NCI-H1436 treated with DMSO at 0.1 percent for 48 hours (cell line): Measurements from ENCODE around the gene HIGD1A.

Experiments
- DNase-seq: peaks from one replicate; lab custom pipeline; 2025; lab: John Stamatoyannopoulos, UW

The HIGD1A gene

GRCh38 chr3:42804106-42804830, at the start of gene HIGD1A:
Gene HIGD1A, minus strand, starts transcription at chr3:42804490. Its CDS starts 10,237 bp downstream, at chr3:42794253.
- DNase-seq = peak; percentile 26

- no peak for DNase-seq
These were observed 49.5 kb upstream of the HIGD1A start for GRCh38 chr3:42853739-42854302.

GRCh38 chr3:42853056-42853455, 48.8 kb upstream of the HIGD1A start:
- no peak for DNase-seq

GRCh38 chr3:42852441-42852840, 48.2 kb upstream of the HIGD1A start:
- no peak for DNase-seq

GRCh38 chr3:42851228-42851834, 47.0 kb upstream of the HIGD1A start:
- no peak for DNase-seq

GRCh38 chr3:42850263-42850662, 46.0 kb upstream of the HIGD1A start:
- DNase-seq = no peak

GRCh38 chr3:42849017-42849416, 44.7 kb upstream of the HIGD1A start:
- DNase-seq = no peak

GRCh38 chr3:42847731-42848130, 43.4 kb upstream of the HIGD1A start:
- no peak for DNase-seq

GRCh38 chr3:42846685-42847522, 42.6 kb upstream of the HIGD1A start:
- DNase-seq = no peak

GRCh38 chr3:42844815-42845214, 40.5 kb upstream of the HIGD1A start:
- no peak for DNase-seq

- no peak for DNase-seq
These were observed 40.1 kb upstream of the HIGD1A start for GRCh38 chr3:42844412-42844713.

GRCh38 chr3:42843713-42844411, 39.6 kb upstream of the HIGD1A start:
- DNase-seq = no peak

GRCh38 chr3:42841332-42841731, 37.0 kb upstream of the HIGD1A start:
- no peak for DNase-seq

GRCh38 chr3:42839616-42840015, 35.3 kb upstream of the HIGD1A start:
- DNase-seq = no peak

- DNase-seq = no peak
These were observed 34.3 kb upstream of the HIGD1A start for GRCh38 chr3:42838571-42838970.

GRCh38 chr3:42836150-42837123, 32.1 kb upstream of the HIGD1A start:
- DNase-seq = no peak

GRCh38 chr3:42831321-42831713, 27.0 kb upstream of the HIGD1A start:
- no peak for DNase-seq

GRCh38 chr3:42830437-42831320, 26.4 kb upstream of the HIGD1A start:
- DNase-seq = no peak

- no peak for DNase-seq
These were observed 25.5 kb upstream of the HIGD1A start for GRCh38 chr3:42829628-42830436.
